ENCODE data around the gene CALHM3.

The CALHM3 gene

GRCh38 chr10:103500481-103500880, 21.4 kb upstream of the CALHM3 start:
- Histone ChIP-seq H3K4me2 (ENCODE audit: low read length) (no peak overlapping the region), H3K27me3 (ENCODE audit: insufficient read depth, low read length) (peaks cover under 1% of the 10 kb centered on the region), H2AFZ (ENCODE audit: insufficient read depth, low read length, poor library complexity) (no peak overlapping the region), H3K18ac (ENCODE audit: low read length) (no peak overlapping the region), H3K36me3 (ENCODE audit: control insufficient read depth in 1 of 2, insufficient read depth in 2 of 2, low read length in 2 of 2) (no peaks in the 10 kb centered on the region), H3K79me1 (ENCODE audit: low read length) (no peaks in the 10 kb centered on the region), H2BK120ac (ENCODE audit: insufficient read depth, low read length, poor library complexity) (no peak overlapping the region), H4K91ac (ENCODE audit: low read depth, low read length) (no peak overlapping the region), H3K27ac (ENCODE audit: low read depth, low read length) (no peak overlapping the region), H4K8ac (ENCODE audit: low read depth, low read length) (no peak overlapping the region), H2AK5ac (ENCODE audit: low read length) (no peak overlapping the region), H3K79me2 (ENCODE audit: control insufficient read depth, insufficient read depth, low read length, poor library complexity) (no peaks in the 10 kb centered on the region), H3K9me3 (ENCODE audit: insufficient read depth, low read depth, low read length) (no peaks in the 10 kb centered on the region), H2BK12ac (ENCODE audit: low read length) (no peak overlapping the region), H3K4me3 (ENCODE audit: low read depth, low read length) (no peak overlapping the region), H3K23ac (ENCODE audit: low read length) (no peak overlapping the region), H4K12ac (ENCODE audit: low read depth, low read length) (no peak overlapping the region), H3K9ac (ENCODE audit: low read length) (no peak overlapping the region), H3K14ac (ENCODE audit: low read length) (no peak overlapping the region), H3K4me1 (ENCODE audit: control insufficient read depth in 1 of 2, insufficient read depth in 2 of 2, low read length in 2 of 2) (peaks cover 0 to 5% of the 10 kb centered on the region in 2 experiments), H3K4ac (ENCODE audit: low read depth, low read length) (no peak overlapping the region), H2BK5ac (ENCODE audit: low read depth, low read length, poor library complexity) (no peak overlapping the region)
- WGBS (ENCODE audit: extremely low coverage, insufficient coverage, insufficient read length) = no CpG with 5 or more reads among the region's 6 CpGs
- DNase-seq = no peak

DNA sequence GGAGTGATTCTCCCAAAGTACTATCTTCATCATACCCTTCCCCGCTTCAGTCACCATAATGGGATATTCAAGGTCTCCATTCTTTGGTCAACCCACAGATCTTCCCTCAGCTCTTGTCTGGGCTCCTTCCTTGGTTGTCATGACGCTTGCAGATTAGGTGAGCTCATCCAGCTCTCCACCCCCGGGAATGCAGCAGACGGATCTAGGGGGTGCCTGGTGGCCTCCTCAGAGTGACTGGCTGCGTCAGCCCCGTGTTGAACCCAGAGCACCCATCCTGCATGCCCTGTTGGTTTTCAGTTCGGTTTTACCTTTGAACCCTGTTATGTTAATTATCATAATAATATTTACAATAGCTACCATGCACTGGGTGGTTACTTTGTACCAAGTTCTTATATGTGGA, 20.8 kb upstream of the CALHM3 start:
- no peak overlapping the region for H2AFZ ChIP-seq (ENCODE audit: insufficient read depth, low read length, poor library complexity)
- H4K91ac ChIP-seq (ENCODE audit: low read depth, low read length) = no peak overlapping the region
- no peaks in the 10 kb centered on the region for H3K9me3 ChIP-seq (ENCODE audit: insufficient read depth, low read depth, low read length)
- H3K4me2 ChIP-seq (ENCODE audit: low read length) = no peak overlapping the region
- H2BK120ac ChIP-seq (ENCODE audit: insufficient read depth, low read length, poor library complexity) = no peak overlapping the region
- H3K79me1 ChIP-seq (ENCODE audit: low read length) = no peaks in the 10 kb centered on the region
- no peak overlapping the region for H3K9ac ChIP-seq (ENCODE audit: low read length)
- peaks cover 0 to 5% of the 10 kb centered on the region in 2 experiments for H3K4me1 ChIP-seq (ENCODE audit: control insufficient read depth in 1 of 2, insufficient read depth in 2 of 2, low read length in 2 of 2)
- no peak overlapping the region for H3K14ac ChIP-seq (ENCODE audit: low read length)
- no CpG with 5 or more reads among the region's 7 CpGs for WGBS (ENCODE audit: extremely low coverage, insufficient coverage, insufficient read length)
- no peak overlapping the region for H2BK12ac ChIP-seq (ENCODE audit: low read length)
- no peak overlapping the region for H2AK5ac ChIP-seq (ENCODE audit: low read length)
- H4K12ac ChIP-seq (ENCODE audit: low read depth, low read length) = no peak overlapping the region
- H3K4ac ChIP-seq (ENCODE audit: low read depth, low read length) = no peak overlapping the region
- no peaks in the 10 kb centered on the region for H3K79me2 ChIP-seq (ENCODE audit: control insufficient read depth, insufficient read depth, low read length, poor library complexity)
- H3K27me3 ChIP-seq (ENCODE audit: insufficient read depth, low read length) = peaks cover 7% of the 10 kb centered on the region
- no peak overlapping the region for H3K27ac ChIP-seq (ENCODE audit: low read depth, low read length)
- H3K18ac ChIP-seq (ENCODE audit: low read length) = no peak overlapping the region
- H3K23ac ChIP-seq (ENCODE audit: low read length) = no peak overlapping the region
- DNase-seq = no peak
- H3K36me3 ChIP-seq (ENCODE audit: control insufficient read depth in 1 of 2, insufficient read depth in 2 of 2, low read length in 2 of 2) = no peaks in the 10 kb centered on the region
- H3K4me3 ChIP-seq (ENCODE audit: low read depth, low read length) = no peak overlapping the region
- no peak overlapping the region for H4K8ac ChIP-seq (ENCODE audit: low read depth, low read length)
- no peak overlapping the region for H2BK5ac ChIP-seq (ENCODE audit: low read depth, low read length, poor library complexity)

GRCh38 chr10:103498936-103499638, 20.0 kb upstream of the CALHM3 start:
- H3K27me3 ChIP-seq (ENCODE audit: insufficient read depth, low read length) = peaks cover 15% of the 10 kb centered on the region

GRCh38 chr10:103497161-103497915, 18.3 kb upstream of the CALHM3 start:
- H4K8ac ChIP-seq (ENCODE audit: low read depth, low read length) = no peak overlapping the region
- DNase-seq = no peak
- no peak overlapping the region for H2AFZ ChIP-seq (ENCODE audit: insufficient read depth, low read length, poor library complexity)
- no peak overlapping the region for H3K27ac ChIP-seq (ENCODE audit: low read depth, low read length)
- H3K4ac ChIP-seq (ENCODE audit: low read depth, low read length) = no peak overlapping the region
- no peaks in the 10 kb centered on the region for H3K36me3 ChIP-seq (ENCODE audit: control insufficient read depth in 1 of 2, insufficient read depth in 2 of 2, low read length in 2 of 2)
- no peak overlapping the region for H3K23ac ChIP-seq (ENCODE audit: low read length)
- peaks cover 12 to 14% of the 10 kb centered on the region in 2 experiments for H3K4me1 ChIP-seq (ENCODE audit: control insufficient read depth in 1 of 2, insufficient read depth in 2 of 2, low read length in 2 of 2)
- no peak overlapping the region for H2AK5ac ChIP-seq (ENCODE audit: low read length)
- H4K91ac ChIP-seq (ENCODE audit: low read depth, low read length) = no peak overlapping the region
- peaks cover 20% of the 10 kb centered on the region for H3K27me3 ChIP-seq (ENCODE audit: insufficient read depth, low read length)
- H2BK12ac ChIP-seq (ENCODE audit: low read length) = no peak overlapping the region
- WGBS (ENCODE audit: extremely low coverage, insufficient coverage, insufficient read length) = no CpG with 5 or more reads among the region's 8 CpGs
- peaks cover 1% of the 10 kb centered on the region for H3K79me1 ChIP-seq (ENCODE audit: low read length)
- H2BK5ac ChIP-seq (ENCODE audit: low read depth, low read length, poor library complexity) = no peak overlapping the region
- no peak overlapping the region for H3K4me3 ChIP-seq (ENCODE audit: low read depth, low read length)
- H3K14ac ChIP-seq (ENCODE audit: low read length) = no peak overlapping the region
- no peaks in the 10 kb centered on the region for H3K79me2 ChIP-seq (ENCODE audit: control insufficient read depth, insufficient read depth, low read length, poor library complexity)
- no peak overlapping the region for H3K9ac ChIP-seq (ENCODE audit: low read length)
- H3K18ac ChIP-seq (ENCODE audit: low read length) = no peak overlapping the region
- no peak overlapping the region for H3K4me2 ChIP-seq (ENCODE audit: low read length)
- H4K12ac ChIP-seq (ENCODE audit: low read depth, low read length) = no peak overlapping the region
- no peaks in the 10 kb centered on the region for H3K9me3 ChIP-seq (ENCODE audit: insufficient read depth, low read depth, low read length)
- no peak overlapping the region for H2BK120ac ChIP-seq (ENCODE audit: insufficient read depth, low read length, poor library complexity)

More at GRCh38 chr10:103498936-103499638, 20.0 kb upstream of the CALHM3 start:
- Histone ChIP-seq H4K12ac (ENCODE audit: low read depth, low read length) (no peak overlapping the region), H4K8ac (ENCODE audit: low read depth, low read length) (no peak overlapping the region), H3K79me2 (ENCODE audit: control insufficient read depth, insufficient read depth, low read length, poor library complexity) (no peaks in the 10 kb centered on the region), H3K27ac (ENCODE audit: low read depth, low read length) (no peak overlapping the region), H3K9me3 (ENCODE audit: insufficient read depth, low read depth, low read length) (no peaks in the 10 kb centered on the region), H3K36me3 (ENCODE audit: control insufficient read depth in 1 of 2, insufficient read depth in 2 of 2, low read length in 2 of 2) (no peaks in the 10 kb centered on the region), H3K4ac (ENCODE audit: low read depth, low read length) (no peak overlapping the region), H3K4me2 (ENCODE audit: low read length) (no peak overlapping the region), H3K4me3 (ENCODE audit: low read depth, low read length) (no peak overlapping the region), H2AFZ (ENCODE audit: insufficient read depth, low read length, poor library complexity) (no peak overlapping the region), H4K91ac (ENCODE audit: low read depth, low read length) (no peak overlapping the region), H2BK120ac (ENCODE audit: insufficient read depth, low read length, poor library complexity) (no peak overlapping the region), H3K4me1 (ENCODE audit: control insufficient read depth in 1 of 2, insufficient read depth in 2 of 2, low read length in 2 of 2) (peaks cover 5 to 6% of the 10 kb centered on the region in 2 experiments), H3K23ac (ENCODE audit: low read length) (no peak overlapping the region), H2BK5ac (ENCODE audit: low read depth, low read length, poor library complexity) (no peak overlapping the region), H3K79me1 (ENCODE audit: low read length) (no peaks in the 10 kb centered on the region), H3K14ac (ENCODE audit: low read length) (no peak overlapping the region), H3K9ac (ENCODE audit: low read length) (no peak overlapping the region), H3K18ac (ENCODE audit: low read length) (no peak overlapping the region), H2AK5ac (ENCODE audit: low read length) (no peak overlapping the region), H2BK12ac (ENCODE audit: low read length) (no peak overlapping the region)
- no CpG with 5 or more reads among the region's 5 CpGs for WGBS (ENCODE audit: extremely low coverage, insufficient coverage, insufficient read length)
- DNase-seq = no peak
